GM10248 (cell line): ENCODE data around the gene GRPEL2.

ENCODE experiments used
- CTCF ChIA-PET: fragments of 300-600 bp; sonication (Branson Sonifier 250); formaldehyde crosslinking; extraction: SDS; loops from one replicate; lab custom pipeline; 2021; ENCODE audit warnings: antibody characterized with exemption; lab: Yijun Ruan, JAX
- POLR2A ChIA-PET: fragments of 350-650 bp; sonication (Branson Sonifier 250); formaldehyde crosslinking; extraction: SDS; loops from one replicate; lab custom pipeline; 2020; ENCODE audit warnings: antibody characterized with exemption; lab: Yijun Ruan, JAX
- DNase-seq: peaks from one replicate; pipeline ENCODE4 v3.0.0; 2012; ENCODE audit errors: extremely low spot score
- TF ChIP-seq, protein P1 (sequence below): IDR thresholded peaks from 2 replicates; pipeline ENCODE4 v1.5.1; 2012; ENCODE audit warnings: mild to moderate bottlenecking, low read depth; ENCODE audit errors: extremely low read depth, missing control alignments, control extremely low read depth

GRPEL2 gene

DNA sequence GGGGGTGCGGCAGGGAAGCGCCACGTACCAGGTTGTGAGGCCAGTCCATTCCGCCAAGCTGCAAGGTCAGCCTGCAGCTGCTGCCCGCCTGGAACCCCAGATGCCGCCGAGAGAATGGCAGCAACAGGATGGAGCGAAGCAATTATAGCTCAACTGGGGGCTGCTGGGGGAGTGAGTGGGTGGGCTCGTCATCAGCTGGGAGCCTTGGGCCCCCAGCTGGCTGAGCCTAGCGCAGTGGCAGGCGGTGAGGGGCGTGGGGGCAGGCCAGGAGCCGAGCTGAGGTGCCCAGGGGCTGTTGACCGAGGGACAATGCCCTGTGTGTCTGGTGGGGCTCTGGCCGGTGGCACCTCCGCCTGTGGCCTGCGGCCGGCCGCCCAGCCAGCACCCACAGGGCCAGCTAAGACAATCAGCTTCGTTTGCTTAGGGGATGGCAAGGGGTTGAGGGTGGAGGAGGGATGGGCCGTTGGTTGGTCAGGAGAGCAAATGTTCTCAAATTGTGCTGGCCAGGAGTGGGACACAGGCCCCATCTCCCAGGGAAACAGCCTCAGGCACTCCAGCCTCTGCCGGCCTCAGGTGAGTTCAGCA, 34.0 kb downstream of the GRPEL2 start, which contains the start of gene IL17B:
Gene IL17B, minus strand, starts transcription at position 116 of the 585 bp plus-strand sequence. Its CDS starts 67 bp downstream, at position 49.
- TF ChIP-seq, protein P1, sequence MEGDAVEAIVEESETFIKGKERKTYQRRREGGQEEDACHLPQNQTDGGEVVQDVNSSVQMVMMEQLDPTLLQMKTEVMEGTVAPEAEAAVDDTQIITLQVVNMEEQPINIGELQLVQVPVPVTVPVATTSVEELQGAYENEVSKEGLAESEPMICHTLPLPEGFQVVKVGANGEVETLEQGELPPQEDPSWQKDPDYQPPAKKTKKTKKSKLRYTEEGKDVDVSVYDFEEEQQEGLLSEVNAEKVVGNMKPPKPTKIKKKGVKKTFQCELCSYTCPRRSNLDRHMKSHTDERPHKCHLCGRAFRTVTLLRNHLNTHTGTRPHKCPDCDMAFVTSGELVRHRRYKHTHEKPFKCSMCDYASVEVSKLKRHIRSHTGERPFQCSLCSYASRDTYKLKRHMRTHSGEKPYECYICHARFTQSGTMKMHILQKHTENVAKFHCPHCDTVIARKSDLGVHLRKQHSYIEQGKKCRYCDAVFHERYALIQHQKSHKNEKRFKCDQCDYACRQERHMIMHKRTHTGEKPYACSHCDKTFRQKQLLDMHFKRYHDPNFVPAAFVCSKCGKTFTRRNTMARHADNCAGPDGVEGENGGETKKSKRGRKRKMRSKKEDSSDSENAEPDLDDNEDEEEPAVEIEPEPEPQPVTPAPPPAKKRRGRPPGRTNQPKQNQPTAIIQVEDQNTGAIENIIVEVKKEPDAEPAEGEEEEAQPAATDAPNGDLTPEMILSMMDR, result no peak
- POLR2A ChIA-PET, result no interaction called here
- DNase-seq, result no peak
- CTCF ChIA-PET, result interaction anchor here (1.3 to 6.4 kb wide), 4 partner anchors 9 to 187 kb away, joined by 4 to 81 read pairs (median 38); no protein-coding TSS in a partner anchor

DNA sequence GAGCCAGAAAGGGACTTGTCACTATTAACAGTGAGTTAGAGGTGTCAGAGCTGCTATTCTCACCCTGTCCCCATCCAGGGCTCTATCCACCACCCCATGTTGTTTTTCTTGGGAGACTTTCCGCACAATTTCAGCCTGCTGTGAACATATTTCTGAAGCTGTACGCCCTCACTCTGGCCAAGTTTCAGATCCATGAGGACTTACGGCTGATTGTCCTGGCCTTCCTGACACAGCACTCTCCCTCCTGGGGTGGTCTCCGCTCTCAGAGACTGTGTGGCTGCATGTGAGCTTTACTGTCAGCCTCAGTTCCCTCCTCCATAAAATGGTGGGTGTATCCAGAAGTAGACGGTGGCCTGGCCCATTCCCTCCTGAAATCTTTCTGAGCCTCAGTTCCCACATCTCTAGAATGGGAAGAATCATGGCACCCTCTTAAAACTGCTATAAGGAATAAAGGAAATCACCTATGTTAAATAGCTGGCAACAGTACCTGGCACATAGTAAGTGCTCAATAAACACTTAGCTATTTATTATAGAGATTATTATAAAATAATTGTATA, 34.6 kb downstream of the GRPEL2 start:
- CTCF ChIA-PET, result interaction anchor here (1.3 to 6.4 kb wide), 4 partner anchors 10 to 186 kb away, joined by 4 to 81 read pairs (median 38); no protein-coding TSS in a partner anchor

GRCh38 chr5:149380466-149381121, 35.3 kb downstream of the GRPEL2 start:
- TF ChIP-seq, protein P1, result no peak

More for the DNA sequence above, 34.6 kb downstream of the GRPEL2 start:
- no peak for DNase-seq
- POLR2A ChIA-PET, result no interaction called here
- TF ChIP-seq, protein P1, result no peak

DNA sequence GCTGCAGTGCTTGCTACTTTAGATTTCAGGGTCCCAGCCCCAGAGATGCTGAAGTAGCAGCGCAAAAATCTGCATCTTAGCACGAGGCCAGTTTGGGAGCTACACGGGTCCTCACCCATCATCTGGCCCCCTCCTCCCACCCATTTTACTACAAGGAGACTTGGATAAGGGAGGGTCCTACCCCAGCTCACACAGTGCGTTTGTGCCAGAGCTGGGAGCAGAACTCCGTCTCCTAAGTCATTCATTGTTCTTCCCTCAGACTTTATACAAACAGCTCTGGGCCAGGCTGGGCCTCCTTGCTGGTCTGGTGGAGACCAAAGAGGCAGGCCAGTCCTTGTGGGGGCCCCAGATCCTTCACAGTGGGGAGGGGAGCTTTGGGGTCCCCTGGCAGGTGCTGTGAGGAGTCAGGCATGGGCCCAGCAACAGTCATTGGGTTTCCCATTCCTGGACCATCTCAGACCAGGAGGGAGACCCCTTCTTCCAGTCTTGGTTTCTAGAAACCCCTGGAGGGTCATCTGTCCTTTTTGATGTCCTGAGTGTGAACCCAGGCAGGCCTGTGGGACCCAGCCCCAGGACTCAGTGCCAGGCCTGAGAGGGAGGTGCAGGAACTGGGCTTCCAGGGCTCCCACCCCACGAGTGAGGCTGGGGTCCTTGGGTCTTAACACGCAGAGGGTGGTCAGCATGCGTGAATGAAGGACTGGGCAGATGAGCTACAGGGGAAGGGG, 36.1 kb downstream of the GRPEL2 start:
- no peak for DNase-seq
- CTCF ChIA-PET, result interaction anchor here (0.8 to 6.4 kb wide), 32 partner anchors 9 to 609 kb away, joined by 3 to 81 read pairs (median 4); partner anchors contain the start of genes GRPEL2 and PCYOX1L
- POLR2A ChIA-PET, result no interaction called here
- TF ChIP-seq, protein P1, result no peak

More at GRCh38 chr5:149380466-149381121, 35.3 kb downstream of the GRPEL2 start:
- ChIA-PET POLR2A (no interaction called here), CTCF (interaction anchor here (0.8 to 6.4 kb wide), 17 partner anchors 11 to 610 kb away, joined by 3 to 81 read pairs (median 4); partner anchors contain the start of gene GRPEL2)
- DNase-seq, result no peak

GRCh38 chr5:149381986-149382338, 36.7 kb downstream of the GRPEL2 start:
- POLR2A ChIA-PET, result no interaction called here
- TF ChIP-seq, protein P1, result peak; percentile 94

More at GRCh38 chr5:149381986-149382338, 36.7 kb downstream of the GRPEL2 start:
- CTCF ChIA-PET, result interaction anchor here (0.7 to 6.4 kb wide), 35 partner anchors 8 to 237 kb away, joined by 3 to 81 read pairs (median 4); partner anchors contain the start of genes GRPEL2 and PCYOX1L
- peak; percentile 89 for DNase-seq
